Chondrocyte (in vitro differentiated cells): ENCODE measurements around the gene BAIAP2L1. TPM values are rescaled to one million over a fixed set of nuclear protein-coding genes. Genes with fewer than 3 reads are reported as not detected.

Source experiments
- DNase-seq: peaks from one replicate; pipeline ENCODE4 v3.0.0; 2021; ENCODE audit warnings: mixed read lengths, low spot score
- H3K27ac Mint-ChIP-seq: one replicate; pipeline ENCODE4 v1.8.0; 2021; ENCODE audit warnings: mild to moderate bottlenecking, moderate library complexity, mixed read lengths; ENCODE audit not compliant: unreplicated experiment
- H3K27me3 Mint-ChIP-seq: 2 replicates; pipeline ENCODE4 v1.8.0; 2021; ENCODE audit warnings: low read depth, mixed read lengths
- H3K36me3 Mint-ChIP-seq: 2 replicates; pipeline ENCODE4 v1.8.0; 2021; ENCODE audit warnings: low read depth, mixed read lengths
- H3K4me1 Mint-ChIP-seq: 2 replicates; pipeline ENCODE4 v1.8.0; 2021; ENCODE audit warnings: low read depth, mild to moderate bottlenecking, mixed read lengths
- H3K4me3 Mint-ChIP-seq: one replicate; pipeline ENCODE4 v1.8.0; 2021; ENCODE audit warnings: mild to moderate bottlenecking, moderate library complexity, mixed read lengths; ENCODE audit not compliant: unreplicated experiment
- H3K9me3 Mint-ChIP-seq: 2 replicates; pipeline ENCODE4 v1.8.0; 2021; ENCODE audit warnings: low read depth, mixed read lengths
- total RNA-seq: library from RNA; stranded (reverse); gene quantifications from 3 replicates; pipeline ENCODE4 v1.2.1, GENCODE V29; 2021
- TF ChIP-seq, protein P1 (sequence below): fragments of 200-600 bp; sonication (generic); IDR thresholded peaks from 2 replicates; pipeline ENCODE4 v1.5.0; 2021; ENCODE audit warnings: antibody characterized with exemption, mild to moderate bottlenecking, moderate library complexity

Gene BAIAP2L1
- total RNA-seq, 1 donor from 2014 or later, result 12.4 TPM

DNA sequence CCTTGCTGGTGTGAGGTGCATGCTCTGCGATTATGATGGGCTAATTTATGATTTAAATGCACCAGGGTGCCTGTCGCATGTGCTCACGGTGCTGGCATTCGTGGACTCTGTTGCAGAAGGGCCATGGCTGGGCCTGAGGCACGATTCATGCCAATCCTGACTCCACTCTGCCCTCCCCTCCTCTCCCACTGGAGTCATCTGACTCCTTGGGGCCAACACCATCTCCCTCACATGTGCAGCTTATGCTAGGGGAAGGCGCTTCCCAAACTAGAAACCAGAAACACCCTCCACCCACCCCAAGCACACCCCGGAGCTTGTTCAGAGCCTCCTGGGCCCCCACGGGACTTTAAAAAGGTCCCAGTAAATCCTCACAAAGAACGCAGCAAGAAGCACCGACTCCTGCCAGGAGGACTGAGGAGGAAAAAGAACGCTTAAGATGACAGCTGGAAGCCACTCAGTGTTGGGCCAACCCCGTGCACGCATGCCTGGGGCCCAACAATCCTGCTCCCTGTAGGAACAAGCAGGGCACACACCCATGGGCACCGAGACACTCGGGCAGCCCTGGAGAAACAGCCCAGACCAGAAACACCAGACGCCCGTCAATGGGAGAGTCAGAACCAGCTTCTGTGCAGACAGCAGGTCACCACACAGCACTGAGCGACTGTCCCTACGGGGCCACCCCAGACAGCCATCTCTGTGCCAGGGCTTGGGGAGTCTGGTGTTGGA lies 105.3 kb downstream of the BAIAP2L1 start:
- Mint-ChIP-seq H3K36me3 (peaks cover 10% of the 10 kb centered on the region), H3K27me3 (no peaks in the 10 kb centered on the region), H3K9me3 (no peaks in the 10 kb centered on the region), H3K4me3 (no peak overlapping the region), H3K27ac (peak overlapping the region; percentile 17), H3K4me1 (peaks cover 5% of the 10 kb centered on the region)
- TF ChIP-seq, protein P1, sequence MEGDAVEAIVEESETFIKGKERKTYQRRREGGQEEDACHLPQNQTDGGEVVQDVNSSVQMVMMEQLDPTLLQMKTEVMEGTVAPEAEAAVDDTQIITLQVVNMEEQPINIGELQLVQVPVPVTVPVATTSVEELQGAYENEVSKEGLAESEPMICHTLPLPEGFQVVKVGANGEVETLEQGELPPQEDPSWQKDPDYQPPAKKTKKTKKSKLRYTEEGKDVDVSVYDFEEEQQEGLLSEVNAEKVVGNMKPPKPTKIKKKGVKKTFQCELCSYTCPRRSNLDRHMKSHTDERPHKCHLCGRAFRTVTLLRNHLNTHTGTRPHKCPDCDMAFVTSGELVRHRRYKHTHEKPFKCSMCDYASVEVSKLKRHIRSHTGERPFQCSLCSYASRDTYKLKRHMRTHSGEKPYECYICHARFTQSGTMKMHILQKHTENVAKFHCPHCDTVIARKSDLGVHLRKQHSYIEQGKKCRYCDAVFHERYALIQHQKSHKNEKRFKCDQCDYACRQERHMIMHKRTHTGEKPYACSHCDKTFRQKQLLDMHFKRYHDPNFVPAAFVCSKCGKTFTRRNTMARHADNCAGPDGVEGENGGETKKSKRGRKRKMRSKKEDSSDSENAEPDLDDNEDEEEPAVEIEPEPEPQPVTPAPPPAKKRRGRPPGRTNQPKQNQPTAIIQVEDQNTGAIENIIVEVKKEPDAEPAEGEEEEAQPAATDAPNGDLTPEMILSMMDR, result no peak
- DNase-seq, result no peak

DNA sequence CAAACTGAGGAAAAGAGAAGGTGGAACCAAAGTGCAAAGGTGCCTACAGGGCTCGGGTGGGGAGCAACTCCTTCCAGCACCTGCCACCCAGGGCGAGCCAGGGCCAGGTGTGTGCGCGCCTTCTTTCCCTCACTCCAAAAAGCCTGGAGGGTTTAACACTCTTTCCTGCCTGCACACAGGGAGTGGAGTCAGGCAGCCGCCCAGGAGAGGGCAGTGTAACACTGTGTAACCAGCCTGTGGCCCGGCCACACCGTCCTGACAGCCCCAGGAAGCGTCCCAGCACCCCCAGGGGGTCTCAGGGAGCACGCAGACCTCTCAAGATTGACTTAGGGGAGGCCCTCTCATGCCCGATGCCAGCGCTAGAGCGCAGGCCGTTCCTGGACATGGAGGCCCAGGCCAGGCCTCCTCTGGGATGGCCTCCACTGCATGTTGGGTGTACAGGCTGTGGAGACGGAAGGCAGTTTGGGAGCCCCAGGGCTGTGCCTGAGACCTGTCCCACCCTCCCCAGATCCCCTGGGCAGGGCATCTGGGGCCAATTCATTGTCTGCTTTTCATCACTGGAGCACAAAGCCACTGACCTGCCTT lies 106.0 kb downstream of the BAIAP2L1 start:
- DNase-seq, result no peak
- peaks cover 5% of the 10 kb centered on the region for H3K4me1 Mint-ChIP-seq
- H3K9me3 Mint-ChIP-seq, result no peaks in the 10 kb centered on the region
- H3K4me3 Mint-ChIP-seq, result no peak overlapping the region
- H3K27ac Mint-ChIP-seq, result no peak overlapping the region
- H3K36me3 Mint-ChIP-seq, result peaks cover 9% of the 10 kb centered on the region
- TF ChIP-seq, protein P1, result peak; percentile 84
- no peaks in the 10 kb centered on the region for H3K27me3 Mint-ChIP-seq

DNA sequence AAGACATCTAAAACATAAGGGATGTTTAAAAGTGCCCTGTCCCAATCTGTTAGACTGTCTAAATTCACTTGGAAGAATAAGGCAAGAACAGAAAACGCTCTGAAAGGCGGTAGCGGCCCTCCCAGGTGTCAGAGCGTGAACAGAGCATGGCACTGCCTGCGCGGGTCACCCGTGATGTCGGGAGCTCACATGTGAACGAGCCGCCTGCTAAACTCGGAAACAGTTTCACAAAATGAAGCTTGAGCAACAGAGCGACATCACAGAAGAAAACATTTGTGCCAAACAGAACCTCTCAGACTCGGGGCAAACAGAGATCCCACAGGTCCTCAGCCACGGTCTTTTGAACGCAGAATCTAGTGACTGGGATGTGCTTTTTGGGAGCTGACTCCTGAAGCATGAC lies 106.6 kb downstream of the BAIAP2L1 start:
- Mint-ChIP-seq H3K36me3 (peaks cover 9% of the 10 kb centered on the region), H3K27ac (peak overlapping the region; percentile 41), H3K4me1 (peaks cover 11% of the 10 kb centered on the region), H3K27me3 (no peaks in the 10 kb centered on the region), H3K4me3 (no peak overlapping the region), H3K9me3 (no peaks in the 10 kb centered on the region)
- no peak for DNase-seq
- TF ChIP-seq, protein P1, result no peak

DNA sequence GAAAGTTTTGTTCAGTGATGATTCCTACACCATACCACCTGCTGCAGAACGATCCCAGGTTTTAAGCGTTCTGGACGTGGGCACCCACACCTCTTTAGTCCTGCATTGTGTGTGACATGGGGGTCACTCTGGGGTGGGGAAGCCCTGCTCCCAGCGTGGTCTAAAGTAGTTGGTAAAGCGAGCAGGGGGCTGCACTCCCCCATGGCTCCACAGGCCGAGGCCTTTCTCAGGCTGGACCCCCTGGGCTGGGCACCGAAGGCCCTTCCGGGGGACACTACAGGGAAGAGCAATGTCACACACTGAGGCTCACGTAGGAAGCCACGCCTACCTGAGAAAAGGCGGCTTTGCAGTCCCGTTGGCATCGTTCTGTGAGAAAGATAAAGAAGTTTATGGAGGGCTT lies 107.1 kb downstream of the BAIAP2L1 start:
- Mint-ChIP-seq H3K27me3 (no peaks in the 10 kb centered on the region), H3K4me1 (peaks cover 15% of the 10 kb centered on the region), H3K4me3 (no peak overlapping the region), H3K36me3 (peaks cover 9% of the 10 kb centered on the region), H3K9me3 (no peaks in the 10 kb centered on the region), H3K27ac (peak overlapping the region; percentile 77)
- TF ChIP-seq, protein P1, result no peak
- no peak for DNase-seq

DNA sequence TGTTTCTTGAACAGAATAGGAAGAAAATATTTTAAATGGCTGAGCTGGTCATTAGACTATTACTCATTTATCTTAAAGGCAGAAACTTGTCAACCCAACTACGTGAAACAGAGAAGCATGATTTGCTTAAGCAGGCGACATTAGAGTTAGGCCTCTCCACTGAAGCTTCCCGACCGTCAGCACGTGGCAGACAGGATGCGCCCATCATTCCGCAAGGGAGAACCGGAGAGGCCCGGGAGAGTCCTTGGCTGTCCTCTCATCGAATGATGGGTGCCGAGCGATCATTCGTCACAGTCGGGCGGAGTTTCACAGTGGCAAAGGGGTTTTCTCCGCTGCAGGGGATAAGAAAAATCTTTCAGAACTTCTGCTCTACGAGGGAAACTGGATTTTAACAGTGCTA lies 107.6 kb downstream of the BAIAP2L1 start:
- TF ChIP-seq, protein P1, result no peak
- Mint-ChIP-seq H3K27ac (no peak overlapping the region), H3K9me3 (no peaks in the 10 kb centered on the region), H3K4me3 (no peak overlapping the region), H3K36me3 (peaks cover 10% of the 10 kb centered on the region), H3K4me1 (peaks cover 20% of the 10 kb centered on the region), H3K27me3 (no peaks in the 10 kb centered on the region)
- DNase-seq, result no peak
